ENCODE results near the gene SUPT4H1.

DNA sequence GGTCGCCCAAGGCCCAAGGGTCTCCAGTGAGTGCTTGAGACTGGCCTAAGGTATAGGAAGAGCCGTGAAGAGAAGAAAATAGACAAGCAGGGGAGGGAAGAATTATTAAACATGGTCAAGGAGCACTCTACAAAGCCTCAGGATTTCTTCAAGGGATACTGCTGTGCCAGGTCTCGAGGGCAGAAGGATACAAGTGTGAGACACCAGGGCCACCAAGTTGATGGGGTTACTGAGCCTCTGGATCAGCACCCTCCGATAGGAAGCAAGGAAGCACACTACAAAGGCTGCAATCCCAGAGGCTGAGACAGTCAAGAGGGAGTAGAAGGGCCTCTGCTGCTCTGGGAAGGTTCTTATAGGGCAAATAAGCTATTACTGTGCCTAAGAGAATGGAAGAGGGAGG lies 6.5 kb downstream of the SUPT4H1 start:
- no peak for TF ChIP-seq CTCF (IDR thresholded peaks at IDR 0.05; ENCODE audit: low read depth, low read length)
- TF ChIP-seq EZH2phosphoT487 (IDR thresholded peaks at IDR 0.05; ENCODE audit: low read depth) = no peak

All from OCI-LY3 (cell line).